HG03097 (cell line): Measurements from ENCODE around the gene IGFBP2.

Source experiments
- ATAC-seq: cut with Tn5 transposase; IDR thresholded peaks from one replicate; pipeline ENCODE4 v1.9.1; 2021; ENCODE audit not compliant: unreplicated experiment, low FRiP score

Gene IGFBP2

GRCh38 chr2:216698895-216699294, 65.7 kb downstream of the IGFBP2 start:
- no peak for ATAC-seq

- no peak for ATAC-seq
Observed at GRCh38 chr2:216700088-216700567, 66.9 kb downstream of the IGFBP2 start.

GRCh38 chr2:216700781-216701180, 67.6 kb downstream of the IGFBP2 start:
- ATAC-seq, result no peak

- ATAC-seq, result no peak
Observed at GRCh38 chr2:216701544-216701943, 68.3 kb downstream of the IGFBP2 start.

- no peak for ATAC-seq
Observed at GRCh38 chr2:216702756-216703155, 69.5 kb downstream of the IGFBP2 start.

- ATAC-seq, result no peak
Observed at GRCh38 chr2:216710551-216711301, 77.5 kb downstream of the IGFBP2 start.

- ATAC-seq, result no peak
Observed at GRCh38 chr2:216711348-216711747, 78.1 kb downstream of the IGFBP2 start.

GRCh38 chr2:216713691-216714336, 80.6 kb downstream of the IGFBP2 start:
- no peak for ATAC-seq
